Smooth muscle cell (in vitro differentiated cells): ENCODE results near the gene INSC. TPM values are rescaled to one million over a fixed set of nuclear protein-coding genes. Genes with fewer than 3 reads are reported as not detected.

Source experiments
- DNase-seq: peaks from one replicate; lab custom pipeline; 2025; ENCODE audit not compliant: unreplicated experiment; lab: John Stamatoyannopoulos, UW
- H2AFZ ChIP-seq: fragments of 200-600 bp; sonication (generic); 2 replicates; pipeline ENCODE4 v1.6.0; 2016; ENCODE audit warnings: antibody characterized with exemption, low read depth, mild to moderate bottlenecking
- H3F3A ChIP-seq: fragments of 200-600 bp; sonication (generic); 2 replicates; pipeline ENCODE4 v1.6.0; 2017; ENCODE audit warnings: antibody characterized with exemption, low read depth
- H3K27ac ChIP-seq: fragments of 200-600 bp; sonication (generic); 2 replicates; pipeline ENCODE4 v1.5.1; 2016; ENCODE audit warnings: low read depth, mild to moderate bottlenecking
- H3K27me3 ChIP-seq: fragments of 200-600 bp; sonication (generic); 2 replicates; pipeline ENCODE4 v1.6.1; 2016; ENCODE audit warnings: low read depth, mild to moderate bottlenecking
- H3K36me3 ChIP-seq: fragments of 200-600 bp; sonication (generic); 2 replicates; pipeline ENCODE4 v1.5.1; 2016; ENCODE audit warnings: low read depth
- H3K4me1 ChIP-seq: fragments of 200-600 bp; sonication (generic); 2 replicates; pipeline ENCODE4 v1.5.1; 2016; ENCODE audit warnings: low read depth
- H3K4me2 ChIP-seq: fragments of 200-600 bp; sonication (generic); 2 replicates; pipeline ENCODE4 v1.6.0; 2016; ENCODE audit warnings: mild to moderate bottlenecking
- H3K4me3 ChIP-seq: fragments of 200-600 bp; sonication (generic); 2 replicates; pipeline ENCODE4 v1.5.1; 2016; ENCODE audit warnings: mild to moderate bottlenecking
- H3K79me2 ChIP-seq: fragments of 200-600 bp; sonication (generic); 2 replicates; pipeline ENCODE4 v1.6.0; 2016; ENCODE audit warnings: low read depth, mild to moderate bottlenecking
- H3K9ac ChIP-seq: fragments of 200-600 bp; sonication (generic); 2 replicates; pipeline ENCODE4 v1.6.0; 2016; ENCODE audit warnings: low read depth
- H3K9me3 ChIP-seq: fragments of 200-600 bp; sonication (generic); replicated peaks from 2 replicates; pipeline ENCODE4 v1.5.1; 2016; ENCODE audit warnings: low read depth
- H4K20me1 ChIP-seq: fragments of 200-600 bp; sonication (generic); 2 replicates; pipeline ENCODE4 v1.6.0; 2016; ENCODE audit warnings: low read depth
- WGBS: methylation state at CpG from one replicate; pipeline ENCODE4 v1.1.7; 2016; ENCODE audit warnings: low lambda C conversion rate; 5-methylcytosine and 5-hydroxymethylcytosine counted together
- polyA plus RNA-seq: library from polyadenylated mRNA; unstranded; fragments of >200 nt; fragmentation: Nextera tagmentation; extraction: Ambion mirVana; gene quantifications from 2 replicates; pipeline ENCODE4 v1.2.1, GENCODE V29; 2016
- total RNA-seq: library from RNA; depleted of rRNA; stranded (reverse); fragments of >200 nt; gene quantifications from 2 replicates; pipeline ENCODE4 v1.2.3, GENCODE V29; 2014
- TF ChIP-seq, protein P1 (sequence below): fragments of 200-600 bp; sonication (generic); IDR thresholded peaks from 2 replicates; pipeline ENCODE4 v1.5.1; 2017; ENCODE audit warnings: borderline replicate concordance, mild to moderate bottlenecking, antibody characterized with exemption; ENCODE audit not compliant: insufficient read depth, poor library complexity, severe bottlenecking

INSC gene
- total and polyA plus RNA-seq, 2 experiments from 2014 or later = not detected

DNA sequence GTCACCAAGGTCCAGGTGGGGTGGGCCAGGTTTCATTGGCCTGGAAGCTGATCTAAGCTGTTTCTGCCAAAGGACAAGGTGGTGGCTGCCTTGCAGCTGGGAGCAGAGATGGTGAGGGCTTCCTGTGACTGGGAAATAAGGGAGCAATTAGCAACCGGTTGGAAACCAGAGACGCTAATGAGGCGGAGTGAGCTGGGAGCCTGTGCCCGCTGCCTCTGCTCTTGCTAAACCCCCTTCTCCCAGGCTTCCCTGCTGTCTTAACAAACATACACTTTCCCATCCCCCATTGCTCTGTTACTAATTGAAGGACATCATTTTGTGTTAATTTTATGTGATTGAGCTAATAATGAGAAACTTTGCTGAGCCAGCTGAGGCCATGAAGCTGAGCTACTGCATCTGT lies 121.8 kb downstream of the INSC start:
- H3K9me3 ChIP-seq = no peaks in the 10 kb centered on the region
- H3K4me3 ChIP-seq = no peak overlapping the region
- no peaks in the 10 kb centered on the region for H3K27me3 ChIP-seq
- H3K27ac ChIP-seq = no peak overlapping the region
- H3F3A ChIP-seq = no peaks in the 10 kb centered on the region
- H3K4me1 ChIP-seq = no peaks in the 10 kb centered on the region
- no peaks in the 10 kb centered on the region for H4K20me1 ChIP-seq
- no peak overlapping the region for H3K4me2 ChIP-seq
- DNase-seq = no peak
- TF ChIP-seq, protein P1, sequence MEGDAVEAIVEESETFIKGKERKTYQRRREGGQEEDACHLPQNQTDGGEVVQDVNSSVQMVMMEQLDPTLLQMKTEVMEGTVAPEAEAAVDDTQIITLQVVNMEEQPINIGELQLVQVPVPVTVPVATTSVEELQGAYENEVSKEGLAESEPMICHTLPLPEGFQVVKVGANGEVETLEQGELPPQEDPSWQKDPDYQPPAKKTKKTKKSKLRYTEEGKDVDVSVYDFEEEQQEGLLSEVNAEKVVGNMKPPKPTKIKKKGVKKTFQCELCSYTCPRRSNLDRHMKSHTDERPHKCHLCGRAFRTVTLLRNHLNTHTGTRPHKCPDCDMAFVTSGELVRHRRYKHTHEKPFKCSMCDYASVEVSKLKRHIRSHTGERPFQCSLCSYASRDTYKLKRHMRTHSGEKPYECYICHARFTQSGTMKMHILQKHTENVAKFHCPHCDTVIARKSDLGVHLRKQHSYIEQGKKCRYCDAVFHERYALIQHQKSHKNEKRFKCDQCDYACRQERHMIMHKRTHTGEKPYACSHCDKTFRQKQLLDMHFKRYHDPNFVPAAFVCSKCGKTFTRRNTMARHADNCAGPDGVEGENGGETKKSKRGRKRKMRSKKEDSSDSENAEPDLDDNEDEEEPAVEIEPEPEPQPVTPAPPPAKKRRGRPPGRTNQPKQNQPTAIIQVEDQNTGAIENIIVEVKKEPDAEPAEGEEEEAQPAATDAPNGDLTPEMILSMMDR = no peak
- H2AFZ ChIP-seq = no peak overlapping the region
- WGBS = 66% methylated on average over 4 of the region's 4 CpGs
- H3K9ac ChIP-seq = no peak overlapping the region
- H3K36me3 ChIP-seq = no peaks in the 10 kb centered on the region
- H3K79me2 ChIP-seq = no peaks in the 10 kb centered on the region

DNA sequence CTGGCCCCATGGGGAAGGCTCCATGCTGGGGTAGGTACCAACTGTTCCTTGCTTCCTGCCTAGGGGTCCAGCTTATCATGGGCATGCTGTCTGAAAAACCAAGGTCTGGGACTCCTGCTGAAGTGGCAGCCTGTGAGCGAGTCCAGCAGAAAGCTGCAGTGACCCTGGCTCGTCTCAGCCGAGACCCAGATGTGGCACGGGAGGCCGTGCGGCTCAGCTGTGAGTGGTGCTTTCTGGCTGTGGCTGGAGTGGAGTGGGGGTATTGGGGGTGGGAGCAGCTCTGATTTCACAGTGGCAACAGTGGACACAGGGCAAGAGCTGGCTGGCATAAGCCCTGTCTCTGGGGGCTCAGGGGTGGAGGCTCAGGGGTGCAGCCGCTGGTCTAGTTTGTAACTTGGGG lies 124.1 kb downstream of the INSC start:
- H3K4me3 ChIP-seq = no peak overlapping the region
- TF ChIP-seq, protein P1 = no peak
- no peaks in the 10 kb centered on the region for H3F3A ChIP-seq
- no peaks in the 10 kb centered on the region for H4K20me1 ChIP-seq
- no peaks in the 10 kb centered on the region for H3K36me3 ChIP-seq
- 95% methylated on average over 7 of the region's 7 CpGs for WGBS
- H3K4me2 ChIP-seq = no peak overlapping the region
- H3K4me1 ChIP-seq = no peaks in the 10 kb centered on the region
- no peak overlapping the region for H2AFZ ChIP-seq
- no peaks in the 10 kb centered on the region for H3K9me3 ChIP-seq
- H3K27ac ChIP-seq = no peak overlapping the region
- no peak overlapping the region for H3K9ac ChIP-seq
- no peak for DNase-seq
- H3K79me2 ChIP-seq = no peaks in the 10 kb centered on the region
- no peaks in the 10 kb centered on the region for H3K27me3 ChIP-seq

DNA sequence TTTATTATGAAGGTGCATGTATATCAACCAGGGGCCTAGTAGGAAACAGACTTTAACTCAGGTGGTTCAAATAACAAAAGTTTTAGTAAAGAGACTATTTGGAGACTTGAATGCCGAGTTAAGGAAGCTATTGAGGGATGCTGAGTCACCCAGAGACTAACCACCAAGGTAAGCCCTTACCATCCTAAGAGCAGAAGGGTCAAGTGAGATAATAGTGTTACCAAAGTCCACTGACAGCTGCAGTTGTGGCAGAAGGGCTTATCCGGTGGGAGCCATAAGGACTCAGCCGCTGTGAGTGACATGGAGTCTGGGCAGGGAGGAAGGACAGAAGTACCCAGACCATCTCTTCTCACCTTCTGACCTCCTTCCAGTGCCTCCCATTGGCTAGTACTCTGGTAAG lies 134.0 kb downstream of the INSC start:
- WGBS = 85% methylated on average over 3 of the region's 3 CpGs
- Histone ChIP-seq H3K4me1 (no peaks in the 10 kb centered on the region), H3K4me2 (no peak overlapping the region), H3K27me3 (peaks cover 17% of the 10 kb centered on the region), H3K4me3 (no peak overlapping the region), H3K36me3 (no peaks in the 10 kb centered on the region), H3K9ac (no peak overlapping the region), H3K79me2 (no peaks in the 10 kb centered on the region), H3K9me3 (no peaks in the 10 kb centered on the region), H3K27ac (no peak overlapping the region), H3F3A (no peaks in the 10 kb centered on the region), H2AFZ (no peak overlapping the region), H4K20me1 (no peaks in the 10 kb centered on the region)
- DNase-seq = no peak
- TF ChIP-seq, protein P1 = no peak

DNA sequence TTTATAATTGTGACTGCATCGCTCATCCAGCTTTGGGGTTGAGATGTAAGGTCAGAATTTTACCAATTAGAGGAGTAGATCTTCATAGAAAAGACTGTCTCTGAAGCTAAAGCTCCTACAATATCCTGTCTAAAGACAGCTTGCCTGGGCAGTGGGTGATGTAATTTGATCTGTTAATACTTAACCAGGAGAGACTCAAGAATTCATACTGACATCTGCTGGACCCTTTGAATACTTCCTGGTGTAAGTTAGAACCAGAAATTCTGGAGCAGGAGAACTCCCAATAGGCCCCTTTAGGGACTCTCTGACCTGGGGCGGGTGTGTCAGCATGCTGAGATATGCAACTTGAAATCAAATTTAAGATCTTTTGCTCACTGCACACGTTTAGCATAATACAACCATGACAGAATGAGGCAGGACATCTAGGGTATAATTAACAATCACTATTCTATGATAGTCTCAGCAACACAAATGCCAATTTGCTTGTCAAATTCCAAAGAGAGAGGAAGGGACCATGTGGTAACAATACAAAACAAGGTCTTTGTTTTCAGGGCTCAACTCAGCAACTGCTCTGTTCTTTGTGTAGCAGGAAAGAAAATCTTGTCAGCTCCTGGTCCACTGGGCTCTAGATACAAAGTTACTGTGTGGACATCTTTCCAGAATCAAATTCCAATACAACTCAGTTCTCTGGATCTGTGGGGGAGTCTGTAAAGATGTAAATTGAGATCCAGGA lies 143.9 kb downstream of the INSC start:
- H2AFZ ChIP-seq = peak overlapping the region; percentile 57
- H3K4me1 ChIP-seq = peaks cover 13% of the 10 kb centered on the region
- H3K9ac ChIP-seq = no peak overlapping the region
- no peak overlapping the region for H3K4me3 ChIP-seq
- no peak overlapping the region for H3K27ac ChIP-seq
- H3K9me3 ChIP-seq = no peaks in the 10 kb centered on the region
- TF ChIP-seq, protein P1 = peak; percentile 15
- H3F3A ChIP-seq = no peaks in the 10 kb centered on the region
- H4K20me1 ChIP-seq = no peaks in the 10 kb centered on the region
- WGBS = 68% methylated on average over 3 of the region's 3 CpGs
- H3K4me2 ChIP-seq = peak overlapping the region; percentile 12
- H3K36me3 ChIP-seq = no peaks in the 10 kb centered on the region
- no peaks in the 10 kb centered on the region for H3K79me2 ChIP-seq
- H3K27me3 ChIP-seq = no peaks in the 10 kb centered on the region
- DNase-seq = no peak
